ENCODE measurements around the gene NFKBIB. TPM values are rescaled to one million over a fixed set of nuclear protein-coding genes. Genes with fewer than 3 reads are reported as not detected.

Gene NFKBIB
- total RNA-seq, 1 donor: 12.7 TPM

- no peak overlapping the region for H2AFZ ChIP-seq (ENCODE audit: low read length)
- peaks cover 4% of the 10 kb centered on the region for H3K4me1 ChIP-seq (ENCODE audit: insufficient read depth, low read length)
- H3K4me3 ChIP-seq (ENCODE audit: insufficient read depth, low read length): no peak overlapping the region
- H3K4me2 ChIP-seq (ENCODE audit: insufficient read depth, low read length): no peak overlapping the region
- H3K27me3 ChIP-seq (ENCODE audit: insufficient read depth, low read length): no peaks in the 10 kb centered on the region
- peak; percentile 66 for DNase-seq (ENCODE audit: insufficient read length, low spot score, missing footprints)
- H3K27ac ChIP-seq (ENCODE audit: low read depth, low read length): no peak overlapping the region
- H4K20me1 ChIP-seq (ENCODE audit: insufficient read depth, low read length): no peaks in the 10 kb centered on the region
- TF ChIP-seq CTCF (IDR thresholded peaks at IDR 0.05; ENCODE audit: extremely low read depth, low read depth, low read length): no peak
- H3K9me3 ChIP-seq (ENCODE audit: low read depth, low read length): no peaks in the 10 kb centered on the region
- peaks cover 22% of the 10 kb centered on the region for H3K79me2 ChIP-seq (ENCODE audit: insufficient read depth, low read length)
- H3K36me3 ChIP-seq (ENCODE audit: insufficient read depth, low read length): peaks cover 2% of the 10 kb centered on the region
Measured at GRCh38 chr19:38905620-38906019, 5.9 kb downstream of the NFKBIB start.

- TF ChIP-seq CTCF (IDR thresholded peaks at IDR 0.05; ENCODE audit: extremely low read depth, low read depth, low read length): no peak
- H3K4me1 ChIP-seq (ENCODE audit: insufficient read depth, low read length): no peaks in the 10 kb centered on the region
- DNase-seq (ENCODE audit: insufficient read length, low spot score, missing footprints): no peak
- H4K20me1 ChIP-seq (ENCODE audit: insufficient read depth, low read length): no peaks in the 10 kb centered on the region
- H3K4me3 ChIP-seq (ENCODE audit: insufficient read depth, low read length): no peak overlapping the region
- H2AFZ ChIP-seq (ENCODE audit: low read length): no peak overlapping the region
- H3K27me3 ChIP-seq (ENCODE audit: insufficient read depth, low read length): no peaks in the 10 kb centered on the region
- H3K4me2 ChIP-seq (ENCODE audit: insufficient read depth, low read length): no peak overlapping the region
- peaks cover 2% of the 10 kb centered on the region for H3K36me3 ChIP-seq (ENCODE audit: insufficient read depth, low read length)
- no peak overlapping the region for H3K27ac ChIP-seq (ENCODE audit: low read depth, low read length)
- H3K79me2 ChIP-seq (ENCODE audit: insufficient read depth, low read length): peaks cover 10% of the 10 kb centered on the region
- H3K9me3 ChIP-seq (ENCODE audit: low read depth, low read length): no peaks in the 10 kb centered on the region
Measured at GRCh38 chr19:38907227-38907626, 7.5 kb downstream of the NFKBIB start.

GRCh38 chr19:38907670-38908069 lies 7.9 kb downstream of the NFKBIB start:
- peaks cover 10% of the 10 kb centered on the region for H3K79me2 ChIP-seq (ENCODE audit: insufficient read depth, low read length)
- no peaks in the 10 kb centered on the region for H3K9me3 ChIP-seq (ENCODE audit: low read depth, low read length)
- H3K4me3 ChIP-seq (ENCODE audit: insufficient read depth, low read length): no peak overlapping the region
- no peak for DNase-seq (ENCODE audit: insufficient read length, low spot score, missing footprints)
- no peak overlapping the region for H2AFZ ChIP-seq (ENCODE audit: low read length)
- H3K4me1 ChIP-seq (ENCODE audit: insufficient read depth, low read length): no peaks in the 10 kb centered on the region
- H3K27me3 ChIP-seq (ENCODE audit: insufficient read depth, low read length): no peaks in the 10 kb centered on the region
- no peak overlapping the region for H3K4me2 ChIP-seq (ENCODE audit: insufficient read depth, low read length)
- peaks cover 2% of the 10 kb centered on the region for H3K36me3 ChIP-seq (ENCODE audit: insufficient read depth, low read length)
- no peaks in the 10 kb centered on the region for H4K20me1 ChIP-seq (ENCODE audit: insufficient read depth, low read length)
- no peak for TF ChIP-seq CTCF (IDR thresholded peaks at IDR 0.05; ENCODE audit: extremely low read depth, low read depth, low read length)
- H3K27ac ChIP-seq (ENCODE audit: low read depth, low read length): no peak overlapping the region

GRCh38 chr19:38908911-38909310 lies 9.1 kb downstream of the NFKBIB start:
- no peak overlapping the region for H3K4me2 ChIP-seq (ENCODE audit: insufficient read depth, low read length)
- H3K36me3 ChIP-seq (ENCODE audit: insufficient read depth, low read length): peaks cover 2% of the 10 kb centered on the region
- H3K4me3 ChIP-seq (ENCODE audit: insufficient read depth, low read length): no peak overlapping the region
- H4K20me1 ChIP-seq (ENCODE audit: insufficient read depth, low read length): no peaks in the 10 kb centered on the region
- no peaks in the 10 kb centered on the region for H3K9me3 ChIP-seq (ENCODE audit: low read depth, low read length)
- H3K27ac ChIP-seq (ENCODE audit: low read depth, low read length): no peak overlapping the region
- peak; percentile 79 for DNase-seq (ENCODE audit: insufficient read length, low spot score, missing footprints)
- H3K79me2 ChIP-seq (ENCODE audit: insufficient read depth, low read length): peaks cover 5% of the 10 kb centered on the region
- TF ChIP-seq CTCF (IDR thresholded peaks at IDR 0.05; ENCODE audit: extremely low read depth, low read depth, low read length): no peak
- H2AFZ ChIP-seq (ENCODE audit: low read length): no peak overlapping the region
- H3K27me3 ChIP-seq (ENCODE audit: insufficient read depth, low read length): no peaks in the 10 kb centered on the region
- no peaks in the 10 kb centered on the region for H3K4me1 ChIP-seq (ENCODE audit: insufficient read depth, low read length)

Data from osteoblast (primary cell).